ENCODE results near the gene TWF1.

DNA sequence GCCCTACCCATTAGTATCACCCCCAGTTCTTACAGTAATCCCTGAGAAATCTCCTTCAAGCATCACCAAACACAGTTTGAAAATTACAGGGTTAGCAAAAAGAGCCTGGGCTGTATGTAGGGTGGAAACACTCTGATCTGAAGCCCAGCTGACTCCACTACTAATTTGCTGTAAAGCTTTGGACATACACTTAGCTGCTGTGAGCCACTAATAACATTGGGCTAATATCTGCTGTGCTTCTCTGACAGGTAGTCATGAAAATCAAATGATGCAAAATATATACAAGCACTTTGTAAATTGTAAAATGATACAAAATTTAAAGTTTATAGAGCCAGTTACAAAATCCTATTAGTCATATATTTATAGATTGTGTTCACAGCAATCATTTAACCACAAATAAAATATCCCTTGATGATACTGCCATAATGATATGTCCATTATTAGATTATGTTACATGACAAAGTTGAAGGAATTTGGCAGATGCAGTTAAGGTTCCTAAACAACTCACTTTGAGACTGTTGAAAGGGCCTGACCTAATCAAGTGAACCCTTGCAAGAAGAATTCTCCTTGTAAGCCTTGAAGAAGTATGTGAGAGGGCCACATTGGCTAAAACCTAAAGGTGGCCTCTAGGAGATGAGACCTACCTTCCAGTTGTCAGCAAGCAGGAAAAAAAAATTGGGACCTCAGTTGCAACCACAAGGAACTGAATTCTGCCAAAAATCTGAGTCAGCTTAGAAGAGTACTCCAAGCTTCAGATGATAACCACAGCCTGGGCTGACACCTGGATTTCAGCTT is 19.0 kb downstream of the TWF1 start:
- TF ChIP-seq CTCF (conservative IDR thresholded peaks at IDR 0.05; ENCODE audit: low read depth, low read length) (no peak), EZH2 (IDR thresholded peaks at IDR 0.05; ENCODE audit: borderline replicate concordance, low read depth, low read length, poor library complexity, severe bottlenecking) (no peak)
